Astrocyte (in vitro differentiated cells and primary cell): ENCODE results near the gene PHLDA2. TPM values are rescaled to one million over a fixed set of nuclear protein-coding genes. Genes with fewer than 3 reads are reported as not detected.
"Not testable (repeated sequence)": the region's sequence is repeated elsewhere in the genome, so short reads cannot be mapped to it uniquely, and the experiment has no call there.

ENCODE experiments used
- DNase-seq: peaks from one replicate; pipeline ENCODE4 v3.0.0-alpha.2; 2010; ENCODE audit warnings: low read depth
- FAIRE-seq: peaks from 2 replicates; lab custom pipeline; 2011; peaks lifted over from hg19 to GRCh38; lab: Jason Lieb, UNC
- H2AFZ ChIP-seq: 2 replicates; pipeline ENCODE4 v1.6.0; 2012; ENCODE audit warnings: low read depth, low read length, inconsistent platforms
- H3K27ac ChIP-seq: 2 replicates; pipeline ENCODE4 v1.5.1; 2011; ENCODE audit warnings: low read depth, low read length, inconsistent platforms
- H3K27me3 ChIP-seq: 2 replicates; pipeline ENCODE4 v1.6.0; 2011; ENCODE audit warnings: low read length, inconsistent platforms; ENCODE audit not compliant: insufficient read depth
- H3K36me3 ChIP-seq: 2 replicates; pipeline ENCODE4 v1.5.1; 2011; ENCODE audit warnings: low read length, inconsistent platforms; ENCODE audit not compliant: insufficient read depth
- H3K4me1 ChIP-seq: 2 replicates; pipeline ENCODE4 v1.5.1; 2011; ENCODE audit warnings: low read length, inconsistent platforms; ENCODE audit not compliant: insufficient read depth
- H3K4me2 ChIP-seq: 2 replicates; pipeline ENCODE4 v1.6.0; 2012; ENCODE audit warnings: low read length, inconsistent platforms
- H3K4me3 ChIP-seq: 2 replicates; pipeline ENCODE4 v1.5.1; 2011; ENCODE audit warnings: low read depth, mild to moderate bottlenecking, low read length, inconsistent platforms; ENCODE audit not compliant: insufficient read depth
- H3K79me2 ChIP-seq: 2 replicates; pipeline ENCODE4 v1.6.0; 2012; ENCODE audit warnings: mild to moderate bottlenecking, low read length, inconsistent platforms; ENCODE audit not compliant: insufficient read depth
- H3K9ac ChIP-seq: 2 replicates; pipeline ENCODE4 v1.6.0; 2012; ENCODE audit warnings: mild to moderate bottlenecking, low read length, inconsistent platforms
- H3K9me3 ChIP-seq: 2 replicates; pipeline ENCODE4 v1.5.1; 2012; ENCODE audit warnings: low read depth, mild to moderate bottlenecking, low read length, inconsistent platforms; ENCODE audit not compliant: insufficient read depth
- H4K20me1 ChIP-seq: 2 replicates; pipeline ENCODE4 v1.6.0; 2012; ENCODE audit warnings: low read length, inconsistent platforms; ENCODE audit not compliant: insufficient read depth
- H3K27ac Mint-ChIP-seq: one replicate; pipeline ENCODE4 v1.8.0; 2021; ENCODE audit warnings: mild to moderate bottlenecking, mixed read lengths; ENCODE audit not compliant: unreplicated experiment
- H3K27me3 Mint-ChIP-seq: one replicate; pipeline ENCODE4 v1.8.0; 2021; ENCODE audit warnings: low read depth, mixed read lengths; ENCODE audit not compliant: unreplicated experiment
- H3K36me3 Mint-ChIP-seq: one replicate; pipeline ENCODE4 v1.8.0; 2021; ENCODE audit warnings: low read depth, mixed read lengths; ENCODE audit not compliant: unreplicated experiment
- H3K4me1 Mint-ChIP-seq: one replicate; pipeline ENCODE4 v1.8.0; 2021; ENCODE audit warnings: low read depth, mixed read lengths; ENCODE audit not compliant: unreplicated experiment
- H3K4me3 Mint-ChIP-seq: one replicate; pipeline ENCODE4 v1.8.0; 2021; ENCODE audit warnings: mild to moderate bottlenecking, moderate library complexity, mixed read lengths; ENCODE audit not compliant: unreplicated experiment
- H3K9me3 Mint-ChIP-seq: one replicate; pipeline ENCODE4 v1.8.0; 2021; ENCODE audit warnings: mild to moderate bottlenecking, mixed read lengths; ENCODE audit not compliant: unreplicated experiment
- CTCF ChIP-seq: IDR thresholded peaks from 2 replicates; pipeline ENCODE4 v1.5.1; 2011; ENCODE audit warnings: low read depth, mild to moderate bottlenecking, inconsistent platforms, low read length, moderate library complexity; ENCODE audit not compliant: insufficient read depth
- EZH2 ChIP-seq: IDR thresholded peaks from 2 replicates; pipeline ENCODE4 v1.6.1; 2012; ENCODE audit warnings: mild to moderate bottlenecking, low read length, inconsistent platforms; ENCODE audit not compliant: insufficient read depth
- total RNA-seq: library from RNA; stranded (reverse); gene quantifications from 2 replicates; pipeline ENCODE4 v1.2.1, GENCODE V29; 2021

PHLDA2 gene
- total RNA-seq, 1 donor from 2014 or later = 78.8 TPM

DNA sequence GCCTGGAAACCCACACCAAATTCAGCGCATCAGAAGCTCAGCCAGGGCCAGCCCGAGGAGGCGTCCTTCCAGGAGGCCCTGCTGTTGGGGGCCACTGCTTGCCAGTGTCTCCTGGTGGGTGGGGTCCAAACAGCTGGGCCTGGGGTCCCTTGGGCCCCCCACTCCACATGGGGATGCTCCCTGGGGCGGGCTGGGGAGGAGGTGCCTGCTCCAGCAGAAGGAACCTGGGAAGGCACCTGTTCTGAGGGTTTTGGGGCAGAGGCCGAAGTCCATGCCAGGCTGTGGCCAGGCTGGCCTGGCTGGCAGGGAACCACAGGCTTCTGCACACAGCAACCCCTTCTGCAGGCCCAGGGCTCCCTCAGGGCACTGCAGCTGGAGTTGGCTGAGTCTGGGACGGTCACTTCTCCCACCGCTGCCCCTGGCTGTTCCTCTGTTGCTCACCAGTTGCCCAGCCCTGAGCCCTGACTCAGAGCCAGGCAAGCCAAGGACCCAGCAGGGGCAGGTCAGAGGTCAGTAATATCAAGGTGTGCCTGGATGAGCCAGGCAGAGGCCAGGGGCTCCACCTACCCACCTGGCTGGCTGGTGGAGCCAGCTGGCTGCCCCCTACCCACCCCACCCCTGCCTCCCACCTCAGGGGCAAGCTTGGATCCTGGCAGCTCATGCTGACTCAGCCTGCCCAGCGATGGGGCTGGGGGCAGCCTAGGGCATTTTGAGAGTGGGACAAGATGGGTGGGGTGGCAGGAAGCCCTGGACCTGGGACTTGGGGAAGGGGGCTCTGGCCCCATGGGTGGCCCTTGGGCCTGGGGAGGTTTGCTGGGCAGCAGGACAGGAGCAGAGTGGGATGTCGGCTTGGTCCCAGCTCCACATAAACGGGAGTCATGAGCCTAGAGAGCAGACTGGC, 12.0 kb upstream of the PHLDA2 start:
- no peak for TF ChIP-seq CTCF
- H3K4me1 Mint-ChIP-seq = peaks cover 19% of the 10 kb centered on the region
- Histone ChIP-seq H3K4me1 (peaks cover 27% of the 10 kb centered on the region), H3K4me3 (no peak overlapping the region), H3K36me3 (peaks cover 6% of the 10 kb centered on the region), H3K79me2 (no peaks in the 10 kb centered on the region), H3K9me3 (peaks cover 16% of the 10 kb centered on the region), H3K27me3 (no peaks in the 10 kb centered on the region), H2AFZ (no peak overlapping the region), H3K4me2 (no peak overlapping the region), H3K9ac (no peak overlapping the region), H4K20me1 (peaks cover 13% of the 10 kb centered on the region), H3K27ac (no peak overlapping the region)
- H3K9me3 Mint-ChIP-seq = peaks cover 19% of the 10 kb centered on the region
- peak overlapping the region; percentile 26 for H3K27ac Mint-ChIP-seq
- H3K27me3 Mint-ChIP-seq = no peaks in the 10 kb centered on the region
- FAIRE-seq (no peak), DNase-seq (no peak)
- H3K36me3 Mint-ChIP-seq = peaks cover 13% of the 10 kb centered on the region
- H3K4me3 Mint-ChIP-seq = no peak overlapping the region

DNA sequence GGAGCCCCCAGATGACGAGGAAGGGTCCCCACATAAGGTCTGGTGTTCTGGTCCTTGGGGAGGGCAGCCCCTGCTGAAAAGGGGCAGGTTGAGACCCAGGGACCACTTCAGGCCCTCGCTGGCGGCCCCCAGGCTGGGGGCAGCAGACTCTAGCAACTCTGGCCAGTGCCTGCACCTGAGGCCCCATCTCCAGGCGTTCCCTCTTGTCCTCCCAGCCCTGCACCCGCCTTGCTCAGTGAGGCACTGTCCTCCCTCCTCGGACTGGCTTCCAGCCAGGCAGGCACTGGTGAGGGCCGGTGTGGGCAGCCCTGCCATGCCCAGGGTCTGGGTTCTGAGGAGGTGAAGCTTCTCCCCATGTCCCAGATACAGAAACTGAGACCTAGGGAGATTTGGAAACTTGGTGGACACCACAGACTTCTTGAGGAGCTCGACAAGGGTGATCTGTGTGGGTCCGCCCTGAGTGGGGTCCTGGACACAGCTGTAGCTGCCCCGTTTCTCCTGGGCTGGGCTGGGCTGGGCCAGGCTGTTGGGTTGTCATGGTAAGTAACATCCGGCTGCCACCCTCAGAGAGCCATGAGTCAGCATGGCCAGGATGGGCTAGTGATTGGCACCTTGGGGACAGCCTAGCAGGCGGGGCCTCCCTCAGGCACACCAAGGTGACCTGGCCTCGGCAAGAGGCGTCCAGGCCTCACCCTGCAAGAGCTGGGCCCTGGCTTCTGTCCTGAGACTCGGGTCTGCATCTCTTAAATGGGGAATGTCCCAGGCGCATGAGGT, 11.1 kb upstream of the PHLDA2 start:
- TF ChIP-seq EZH2 (no peak), CTCF (no peak)
- Mint-ChIP-seq H3K36me3 (peaks cover 11% of the 10 kb centered on the region), H3K27ac (no peak overlapping the region), H3K9me3 (peaks cover 19% of the 10 kb centered on the region), H3K27me3 (no peaks in the 10 kb centered on the region), H3K4me1 (peaks cover 12% of the 10 kb centered on the region), H3K4me3 (no peak overlapping the region)
- DNase-seq (no peak), FAIRE-seq (no peak)
- H3K4me1 ChIP-seq = peaks cover 19% of the 10 kb centered on the region
- H3K9ac ChIP-seq = no peak overlapping the region
- H3K79me2 ChIP-seq = no peaks in the 10 kb centered on the region
- H3K9me3 ChIP-seq = peaks cover 16% of the 10 kb centered on the region
- no peak overlapping the region for H3K27ac ChIP-seq
- H3K27me3 ChIP-seq = no peaks in the 10 kb centered on the region
- H3K36me3 ChIP-seq = peaks cover 6% of the 10 kb centered on the region
- H3K4me2 ChIP-seq = no peak overlapping the region
- H4K20me1 ChIP-seq = peaks cover 8% of the 10 kb centered on the region
- H2AFZ ChIP-seq = no peak overlapping the region
- H3K4me3 ChIP-seq = no peak overlapping the region

- H3K9ac ChIP-seq, H3K4me2 ChIP-seq, H3K79me2 ChIP-seq, H3K4me3 Mint-ChIP-seq, H3K27me3 Mint-ChIP-seq, H3K4me1 Mint-ChIP-seq, H2AFZ ChIP-seq, FAIRE-seq, DNase-seq, H3K27me3 ChIP-seq, H3K4me3 ChIP-seq, H3K27ac ChIP-seq, H3K36me3 ChIP-seq, H3K27ac Mint-ChIP-seq, H4K20me1 ChIP-seq: not testable (repeated sequence)
- peaks cover 16% of the 10 kb centered on the region for H3K9me3 ChIP-seq
- peaks cover 14% of the 10 kb centered on the region for H3K4me1 ChIP-seq
- Mint-ChIP-seq H3K9me3 (peaks cover 19% of the 10 kb centered on the region), H3K36me3 (peaks cover 11% of the 10 kb centered on the region)
Observed at GRCh38 chr11:2938458-2939418, 9.5 kb upstream of the PHLDA2 start.
